HepG2 (cell line): ENCODE results near the gene ABCB8. TPM values are rescaled to one million over a fixed set of nuclear protein-coding genes. Genes with fewer than 3 reads are reported as not detected.

ENCODE experiments used
- ATAC-seq: fragments of 200-7000 bp; cut with Tn5 transposase; 3 replicates; pipeline ENCODE4 v1.9.1; 2020; ENCODE audit warnings: mild to moderate bottlenecking, moderate library complexity
- BruUV-seq: library from RNA; stranded (reverse); fragments of 400-500 nt; replicated peaks from 2 replicates; lab custom pipeline; 2021; lab: Mats Ljungman, UMichigan
- CTCF ChIA-PET: fragments of 300-600 bp; formaldehyde crosslinking; extraction: SDS; loops from one replicate; lab custom pipeline; 2021; ENCODE audit warnings: low total read pairs, inconsistent platforms, low intra/inter-chr PET ratio; lab: Yijun Ruan, JAX
- POLR2A ChIA-PET: fragments of 350-600 bp; sonication (Branson Sonifier 250); formaldehyde crosslinking; loops from one replicate; lab custom pipeline; 2020; ENCODE audit warnings: antibody characterized with exemption, inconsistent platforms; lab: Yijun Ruan, JAX
- DNase-seq: peaks from one replicate; pipeline ENCODE4 v3.0.0-alpha.2; 2015; ENCODE audit warnings: low spot score
- FAIRE-seq: peaks from 3 replicates; lab custom pipeline; 2011; peaks lifted over from hg19 to GRCh38; lab: Jason Lieb, UNC
- H2AFZ ChIP-seq: one replicate; pipeline ENCODE4 v1.6.1; 2011; ENCODE audit warnings: low read length, inconsistent platforms
- H3K27ac ChIP-seq: fragments of 300-600 bp; 3 replicates; pipeline ENCODE4 v1.8.0; 2011; ENCODE audit warnings: mixed run types, mild to moderate bottlenecking, mixed read lengths, low read length, inconsistent platforms; ENCODE audit not compliant: insufficient read depth; ENCODE audit errors: extremely low read length
- H3K27me3 ChIP-seq, 2 experiments: fragments of 200-600 bp in 1 of 2; 2 replicates in 1 of 2; 3 replicates in 1 of 2; pipeline versions ENCODE4 v1.6.0 to v1.8.0; 2011; ENCODE audit warnings: low read length in 2 of 2, mild to moderate bottlenecking in 2 of 2, moderate library complexity in 2 of 2, inconsistent platforms in 1 of 2; ENCODE audit not compliant: insufficient read depth in 2 of 2, control insufficient read depth in 1 of 2
- H3K36me3 ChIP-seq, 2 experiments: fragments of 200-600 bp in 1 of 2; replicated peaks in 1 of 2; 2 replicates in 1 of 2; 3 replicates in 1 of 2; pipeline versions ENCODE4 v1.5.1 to v1.8.0; 2011; ENCODE audit warnings: low read length in 2 of 2, inconsistent platforms in 1 of 2; ENCODE audit not compliant: insufficient read depth in 2 of 2, control insufficient read depth in 1 of 2
- H3K4me1 ChIP-seq: 2 replicates; pipeline ENCODE4 v1.5.1; 2012; ENCODE audit warnings: low read length, inconsistent platforms; ENCODE audit not compliant: insufficient read depth
- H3K4me2 ChIP-seq: 2 replicates; pipeline ENCODE4 v1.6.0; 2011; ENCODE audit warnings: low read depth, low read length, inconsistent platforms
- H3K4me3 ChIP-seq, 3 experiments: fragments of 200-600 bp in 1 of 3; sonication (generic), shearing (Covaris generic) in 1 of 3; replicated peaks in 1 of 3; 2 replicates each; pipeline ENCODE4 v1.5.1; 2011 to 2016; ENCODE audit warnings: low read length in 3 of 3, inconsistent platforms in 2 of 3, low read depth in 2 of 3, mild to moderate bottlenecking in 2 of 3, control low read depth in 1 of 3, mixed read lengths in 1 of 3; ENCODE audit not compliant: insufficient read depth in 1 of 3
- H3K79me2 ChIP-seq: one replicate; pipeline ENCODE4 v1.6.1; 2011; ENCODE audit warnings: low read length, inconsistent platforms; ENCODE audit not compliant: insufficient read depth
- H3K9ac ChIP-seq: 2 replicates; pipeline ENCODE4 v1.6.0; 2011; ENCODE audit warnings: mild to moderate bottlenecking, low read depth, low read length, inconsistent platforms; ENCODE audit not compliant: insufficient read depth
- H3K9me3 ChIP-seq: 2 replicates; pipeline ENCODE4 v1.5.1; 2012; ENCODE audit warnings: mild to moderate bottlenecking, low read length
- H4K20me1 ChIP-seq: 2 replicates; pipeline ENCODE4 v1.6.0; 2011; ENCODE audit warnings: inconsistent platforms, mild to moderate bottlenecking, low read length, moderate library complexity; ENCODE audit not compliant: insufficient read depth
- AGO2 ChIP-seq: fragments of 200-400 bp; formaldehyde crosslinking; optimal IDR thresholded peaks from 2 replicates; pipeline ENCODE3; 2017; ENCODE audit warnings: mild to moderate bottlenecking, low read depth, low read length, moderate library complexity
- HNRNPL ChIP-seq: fragments of 200-400 bp; formaldehyde crosslinking; IDR thresholded peaks from 2 replicates; pipeline ENCODE4 v1.6.1; 2017; ENCODE audit warnings: mild to moderate bottlenecking, low read depth, low read length
- HNRNPLL ChIP-seq: fragments of 200-400 bp; formaldehyde crosslinking; IDR thresholded peaks from 2 replicates; pipeline ENCODE4 v1.6.1; 2017; ENCODE audit warnings: mild to moderate bottlenecking, low read depth, low read length; ENCODE audit not compliant: poor library complexity, severe bottlenecking
- KDM5B ChIP-seq: sonication (generic); formaldehyde crosslinking; IDR thresholded peaks from 2 replicates; pipeline ENCODE4 v1.4.0; 2020; ENCODE audit warnings: missing genetic modification reagents, mild to moderate bottlenecking, borderline replicate concordance
- MAZ ChIP-seq, 2 experiments: sonication (generic) in 1 of 2; formaldehyde crosslinking in 1 of 2; IDR thresholded peaks; 2 replicates each; pipeline versions ENCODE4 v1.5.0 to v1.6.1; 2012 to 2020; ENCODE audit warnings: low read depth in 2 of 2, mild to moderate bottlenecking in 2 of 2, borderline replicate concordance in 1 of 2, improper control_type of control experiment in 1 of 2, low read length in 1 of 2, missing genetic modification reagents in 1 of 2, moderate library complexity in 1 of 2
- RAD21 ChIP-seq: fragments of 450-650 bp; formaldehyde crosslinking; IDR thresholded peaks from 2 replicates; pipeline ENCODE4 v1.5.0; 2020; ENCODE audit warnings: mild to moderate bottlenecking
- XRCC5 ChIP-seq: fragments of 200-400 bp; formaldehyde crosslinking; optimal IDR thresholded peaks from 2 replicates; pipeline ENCODE3; 2017; ENCODE audit warnings: mild to moderate bottlenecking, low read length
- ZBTB38 ChIP-seq: sonication (generic); formaldehyde crosslinking; IDR thresholded peaks from 2 replicates; pipeline ENCODE4 v1.5.1; 2020; ENCODE audit warnings: mild to moderate bottlenecking, missing genetic modification reagents
- ZNF768 ChIP-seq: sonication (generic); formaldehyde crosslinking; IDR thresholded peaks from 2 replicates; pipeline ENCODE4 v1.4.0; 2020; ENCODE audit warnings: missing genetic modification reagents
- WGBS: methylation state at CpG from one replicate; pipeline ENCODE4 v1.1.6; 2017; ENCODE audit warnings: low lambda C conversion rate; 5-methylcytosine and 5-hydroxymethylcytosine counted together
- in situ Hi-C: cut with HindIII; loops from 2 replicates; pipeline ENCODE4 v1.10.0; 2017; ENCODE audit warnings: low pct_unique_long_range_greater_than_20kb; ENCODE audit not compliant: extremely low pct_ligation_motif_present
- intact Hi-C: fragments of 100-400 bp; cut with micrococcal nuclease; formaldehyde crosslinking; loops from one replicate; pipeline ENCODE4 v1.10.0; 2022; ENCODE audit not compliant: unreplicated experiment
- polyA plus RNA-seq, 8 experiments: library from polyadenylated mRNA; depleted of rRNA in 3 of 8; stranded (reverse) in 7 of 8; unstranded in 1 of 8; fragments of >200 nt; fragmentation: Illumina TruSeq in 4 of 8; extraction: Trizol in 4 of 8; gene quantifications; 2 replicates each; pipeline versions ENCODE4 v1.2.1 to v1.2.3, GENCODE V29; 2011 to 2016; ENCODE audit warnings: low read depth in 4 of 8, missing spikeins in 1 of 8, mixed read lengths in 1 of 8; ENCODE audit not compliant: insufficient read depth in 1 of 8
- total RNA-seq, 5 experiments: library from RNA; depleted of rRNA; stranded (reverse); fragments of >200 nt; fragmentation: Illumina TruSeq; extraction: Trizol; gene quantifications; 2 replicates each; pipeline ENCODE4 v1.2.3, GENCODE V29; 2016; ENCODE audit warnings: low read depth in 1 of 5
- TF ChIP-seq, protein P1 (sequence below): IDR thresholded peaks from 2 replicates; pipeline ENCODE4 v1.6.1; 2016; ENCODE audit warnings: low read depth
- TF ChIP-seq, protein P2 (sequence below): sonication (generic); formaldehyde crosslinking; IDR thresholded peaks from 2 replicates; pipeline ENCODE4 v1.4.0; 2020; ENCODE audit warnings: mild to moderate bottlenecking, missing genetic modification reagents

Gene ABCB8
- total and polyA plus RNA-seq, 2 of the 13 experiments (the other 11 are each of a cell fraction or from before 2014, with no cell fraction given) = 6.6 to 16.7 TPM

DNA sequence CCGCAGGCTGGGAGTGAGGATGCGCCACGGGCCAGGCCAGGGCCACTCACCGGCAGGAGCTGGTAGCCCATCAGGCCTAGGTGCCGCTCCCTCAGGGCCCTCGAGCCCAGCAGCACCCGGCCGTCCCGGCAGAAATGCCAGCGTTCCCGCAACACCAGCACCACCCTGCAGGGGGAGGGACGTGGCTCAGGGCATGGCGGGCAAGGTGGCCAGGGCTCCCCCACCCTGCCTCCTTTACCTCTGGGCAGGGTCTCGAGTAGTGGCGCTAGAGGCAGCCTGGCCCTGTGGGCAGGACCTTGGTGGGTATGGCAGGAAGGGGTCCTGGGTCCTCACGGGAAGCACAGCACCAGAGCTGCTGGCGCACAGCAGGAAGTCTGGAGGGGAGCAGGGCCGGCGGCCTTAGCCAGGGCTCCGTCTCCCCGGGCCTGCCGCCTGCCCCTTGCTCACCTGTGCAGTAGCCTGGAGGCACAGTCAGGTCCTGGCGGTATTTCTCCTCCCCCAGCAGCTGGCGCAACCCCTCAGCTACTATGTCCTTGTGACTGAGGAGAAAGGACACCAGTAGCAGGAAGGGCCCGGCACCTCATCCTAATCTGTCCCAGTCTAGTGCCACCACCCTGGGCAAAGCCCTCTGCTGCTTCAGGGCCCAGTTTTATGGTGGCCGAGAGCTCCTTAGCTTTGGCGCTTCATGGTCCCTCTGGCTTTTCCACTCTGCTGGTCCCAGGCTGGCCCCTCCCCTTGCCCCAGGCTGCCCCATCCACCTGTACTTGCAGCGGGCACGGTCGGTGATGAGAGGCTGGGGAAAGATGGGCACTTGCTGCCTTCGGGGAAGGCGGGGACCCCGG, 48.8 kb downstream of the ABCB8 start (continued):
- TF ChIP-seq HNRNPL (peak; percentile 94), HNRNPLL (peak; percentile 11), ZNF768 (CRISPR knock-in tag) (peak; percentile 32; the same call in 1 of the 2 replicates), RAD21 (CRISPR knock-in tag) (peak; percentile 34; the same call in 1 of the 2 replicates), KDM5B (CRISPR knock-in tag) (no peak), XRCC5 (peak; percentile 43), AGO2 (peak; percentile 96), ZBTB38 (peak; percentile 23; the same call in 1 of the 2 replicates)
- TF ChIP-seq, protein P1, sequence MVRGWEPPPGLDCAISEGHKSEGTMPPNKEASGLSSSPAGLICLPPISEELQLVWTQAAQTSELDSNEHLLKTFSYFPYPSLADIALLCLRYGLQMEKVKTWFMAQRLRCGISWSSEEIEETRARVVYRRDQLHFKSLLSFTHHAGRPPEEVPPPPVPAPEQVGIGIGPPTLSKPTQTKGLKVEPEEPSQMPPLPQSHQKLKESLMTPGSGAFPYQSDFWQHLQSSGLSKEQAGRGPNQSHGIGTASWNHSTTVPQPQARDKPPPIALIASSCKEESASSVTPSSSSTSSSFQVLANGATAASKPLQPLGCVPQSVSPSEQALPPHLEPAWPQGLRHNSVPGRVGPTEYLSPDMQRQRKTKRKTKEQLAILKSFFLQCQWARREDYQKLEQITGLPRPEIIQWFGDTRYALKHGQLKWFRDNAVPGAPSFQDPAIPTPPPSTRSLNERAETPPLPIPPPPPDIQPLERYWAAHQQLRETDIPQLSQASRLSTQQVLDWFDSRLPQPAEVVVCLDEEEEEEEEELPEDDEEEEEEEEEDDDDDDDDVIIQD (CRISPR knock-in tag) = no peak
- TF ChIP-seq, all 625 proteins: peak for 20

DNA sequence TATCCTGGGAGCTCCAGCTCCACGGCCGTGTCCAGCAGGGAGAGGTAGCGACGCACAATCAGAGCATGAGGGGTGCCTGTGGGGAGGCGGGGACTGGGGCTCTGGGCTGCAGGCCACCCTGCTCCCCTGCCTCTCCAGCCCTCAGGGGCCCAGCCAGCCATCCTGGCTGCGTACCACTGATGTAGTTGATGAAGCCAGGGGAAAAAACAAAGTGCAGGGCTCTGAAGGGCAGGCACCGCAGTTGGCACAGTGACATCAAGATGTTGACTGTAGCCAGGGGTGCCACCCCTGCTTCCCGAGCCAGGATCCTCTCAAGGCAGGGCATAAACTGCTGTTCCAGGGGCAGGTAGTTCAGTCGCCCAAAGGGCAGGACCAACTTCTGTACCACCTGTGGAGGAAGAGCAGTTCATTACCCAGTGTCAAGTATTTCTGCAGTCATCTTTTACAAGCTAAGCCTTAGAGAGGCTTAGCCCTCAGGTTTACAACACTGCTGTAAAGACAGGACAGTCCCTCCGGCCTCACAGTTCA, 49.5 kb downstream of the ABCB8 start:
- Histone ChIP-seq H3K4me2 (no peak overlapping the region), H3K4me1 (peaks cover 23% of the 10 kb centered on the region), H3K27me3 (no peaks in the 10 kb centered on the region; a peak in 1 of 5 replicates), H4K20me1 (no peaks in the 10 kb centered on the region), H3K4me3 (no peak overlapping the region), H2AFZ (no peak overlapping the region), H3K36me3 (peaks cover 11 to 28% of the 10 kb centered on the region in 2 experiments), H3K9ac (no peak overlapping the region), H3K79me2 (peaks cover 33% of the 10 kb centered on the region), H3K27ac (no peak overlapping the region), H3K9me3 (no peaks in the 10 kb centered on the region)
- DNase-seq (no peak), FAIRE-seq (no peak), ATAC-seq (no peak)
- no TSS peak for BruUV-seq
- ChIA-PET CTCF (no interaction called here), POLR2A (interaction anchor here (1.0 to 5.4 kb wide), 5 partner anchors 10 to 49 kb away, joined by 3 to 60 read pairs (median 4); partner anchors contain the start of genes ABCB8 and SLC4A2)
- TF ChIP-seq, protein P2, sequence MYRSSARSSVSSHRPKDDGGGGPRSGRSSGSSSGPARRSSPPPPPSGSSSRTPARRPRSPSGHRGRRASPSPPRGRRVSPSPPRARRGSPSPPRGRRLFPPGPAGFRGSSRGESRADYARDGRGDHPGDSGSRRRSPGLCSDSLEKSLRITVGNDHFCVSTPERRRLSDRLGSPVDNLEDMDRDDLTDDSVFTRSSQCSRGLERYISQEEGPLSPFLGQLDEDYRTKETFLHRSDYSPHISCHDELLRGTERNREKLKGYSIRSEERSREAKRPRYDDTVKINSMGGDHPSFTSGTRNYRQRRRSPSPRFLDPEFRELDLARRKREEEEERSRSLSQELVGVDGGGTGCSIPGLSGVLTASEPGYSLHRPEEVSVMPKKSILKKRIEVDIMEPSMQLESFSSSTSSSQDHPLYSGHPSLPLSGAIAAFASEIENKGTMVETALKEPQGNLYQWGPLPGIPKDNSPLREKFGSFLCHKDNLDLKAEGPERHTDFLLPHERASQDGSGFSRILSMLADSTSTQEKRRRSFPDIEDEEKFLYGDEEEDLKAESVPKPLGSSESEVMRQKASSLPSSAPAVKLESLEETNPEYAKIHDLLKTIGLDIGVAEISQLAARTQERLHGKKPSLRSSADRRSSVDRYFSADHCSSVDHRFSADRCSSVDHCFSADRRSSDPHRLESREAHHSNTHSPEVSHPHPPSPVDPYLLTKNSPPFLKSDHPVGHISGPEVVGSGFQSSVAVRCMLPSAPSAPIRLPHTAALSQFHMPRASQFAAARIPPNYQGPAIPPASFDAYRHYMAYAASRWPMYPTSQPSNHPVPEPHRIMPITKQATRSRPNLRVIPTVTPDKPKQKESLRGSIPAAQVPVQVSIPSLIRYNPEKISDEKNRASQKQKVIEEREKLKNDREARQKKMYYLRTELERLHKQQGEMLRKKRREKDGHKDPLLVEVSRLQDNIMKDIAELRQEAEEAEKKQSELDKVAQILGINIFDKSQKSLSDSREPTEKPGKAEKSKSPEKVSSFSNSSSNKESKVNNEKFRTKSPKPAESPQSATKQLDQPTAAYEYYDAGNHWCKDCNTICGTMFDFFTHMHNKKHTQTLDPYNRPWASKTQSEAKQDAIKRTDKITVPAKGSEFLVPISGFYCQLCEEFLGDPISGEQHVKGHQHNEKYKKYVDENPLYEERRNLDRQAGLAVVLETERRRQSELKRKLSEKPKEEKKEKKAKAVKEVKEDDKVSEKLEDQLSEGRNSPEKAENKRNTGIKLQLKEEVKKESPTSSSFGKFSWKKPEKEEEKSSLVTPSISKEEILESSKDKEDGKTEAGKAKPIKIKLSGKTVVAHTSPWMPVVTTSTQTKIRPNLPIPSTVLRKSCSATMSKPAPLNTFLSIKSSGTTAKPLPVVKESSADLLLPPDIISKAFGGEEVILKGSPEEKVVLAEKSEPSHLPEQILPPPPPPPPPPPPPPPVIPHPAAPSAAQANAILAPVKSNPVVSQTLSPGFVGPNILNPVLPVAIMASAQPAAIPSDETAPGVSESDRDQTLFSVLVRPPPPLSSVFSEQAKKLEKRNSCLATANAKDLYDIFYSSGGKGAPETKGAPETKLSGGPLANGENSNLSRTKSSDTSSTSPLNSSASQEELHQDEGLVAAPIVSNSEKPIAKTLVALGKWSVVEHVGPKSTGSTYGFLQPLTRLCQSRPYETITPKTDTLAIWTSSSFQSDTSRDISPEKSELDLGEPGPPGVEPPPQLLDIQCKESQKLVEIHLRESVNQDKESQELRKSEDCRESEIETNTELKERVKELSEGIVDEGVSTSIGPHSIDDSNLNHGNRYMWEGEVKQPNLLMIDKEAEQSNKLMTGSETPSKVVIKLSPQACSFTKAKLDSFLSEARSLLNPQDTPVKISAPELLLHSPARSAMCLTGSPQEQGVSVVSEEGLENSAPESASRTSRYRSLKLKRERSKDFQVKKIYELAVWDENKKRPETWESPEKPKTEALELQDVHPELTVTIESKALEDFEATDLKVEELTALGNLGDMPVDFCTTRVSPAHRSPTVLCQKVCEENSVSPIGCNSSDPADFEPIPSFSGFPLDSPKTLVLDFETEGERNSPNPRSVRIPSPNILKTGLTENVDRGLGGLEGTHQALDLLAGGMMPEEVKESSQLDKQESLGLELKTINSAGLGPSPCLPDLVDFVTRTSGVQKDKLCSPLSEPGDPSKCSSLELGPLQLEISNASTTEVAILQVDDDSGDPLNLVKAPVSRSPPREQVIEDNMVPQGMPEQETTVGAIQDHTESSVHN = 0 out of 2 replicates have a peak, but pooled peaks have one; percentile 66
- no peak for TF ChIP-seq MAZ (IDR thresholded peaks at IDR 0.05; ENCODE audit: borderline replicate concordance, low read depth, low read length)
- no peak for TF ChIP-seq MAZ (CRISPR knock-in tag; IDR thresholded peaks at IDR 0.05; ENCODE audit: low read depth)
- intact Hi-C loops = no loop called here
- WGBS = 90% methylated on average over 9 of the region's 10 CpGs
- in situ Hi-C loops = no loop called here
